ENCODE measurements around the gene PPM1F. TPM values are rescaled to one million over a fixed set of nuclear protein-coding genes. Genes with fewer than 3 reads are reported as not detected.

PPM1F gene
- total RNA-seq, 4 donors from 2014 or later = 22.9 to 78.0 (median 36.8) TPM

- Histone ChIP-seq H3K4me1 (peaks cover 0 to 13% (median 7%) of the 10 kb centered on the region in 3 donors), H3K9me3 (no peaks in the 10 kb centered on the region), H3K27ac (no peak overlapping the region), H3K27me3 (no peaks in the 10 kb centered on the region), H3K36me3 (peaks cover 0 to 56% of the 10 kb centered on the region in 2 donors), H3K4me3 (no peak overlapping the region)
- ATAC-seq = no peak
- TF ChIP-seq CTCF (IDR thresholded peaks at IDR 0.05) = no peak
- no peak for TF ChIP-seq EP300 (IDR thresholded peaks at IDR 0.05)
- no peak for TF ChIP-seq POLR2A (IDR thresholded peaks at IDR 0.05)
- TF ChIP-seq POLR2AphosphoS5 (IDR thresholded peaks at IDR 0.05) = no peak
- WGBS, 2 donors (ENCODE audit: low coverage in 1 of 2) = 69 to 88% methylated on average over 5 to 12 of the region's 20 CpGs
These were observed 32.9 kb downstream of the PPM1F start for GRCh38 chr22:21919526-21920307.

GRCh38 chr22:21918466-21919185, 34.0 kb downstream of the PPM1F start:
- peaks cover 0 to 45% of the 10 kb centered on the region in 2 donors for H3K36me3 ChIP-seq
- no peaks in the 10 kb centered on the region for H3K27me3 ChIP-seq
- no peak overlapping the region for H3K4me3 ChIP-seq
- no peak for ATAC-seq
- WGBS, 2 donors (ENCODE audit: low coverage in 1 of 2) = 80 to 90% methylated on average over 2 to 9 of the region's 12 CpGs
- peaks cover 0 to 13% (median 7%) of the 10 kb centered on the region in 3 donors for H3K4me1 ChIP-seq
- no peak overlapping the region for H3K27ac ChIP-seq
- TF ChIP-seq POLR2A (IDR thresholded peaks at IDR 0.05) (no peak), EP300 (IDR thresholded peaks at IDR 0.05) (no peak), POLR2AphosphoS5 (IDR thresholded peaks at IDR 0.05) (no peak), CTCF (IDR thresholded peaks at IDR 0.05) (no peak)
- H3K9me3 ChIP-seq = no peaks in the 10 kb centered on the region

GRCh38 chr22:21917959-21918261, 34.7 kb downstream of the PPM1F start:
- ATAC-seq = no peak

GRCh38 chr22:21917181-21917958, 35.3 kb downstream of the PPM1F start:
- Histone ChIP-seq H3K36me3 (peaks cover 0 to 33% of the 10 kb centered on the region in 2 donors), H3K27me3 (no peaks in the 10 kb centered on the region), H3K27ac (no peak overlapping the region), H3K4me3 (no peak overlapping the region), H3K4me1 (peaks cover 0 to 13% (median 7%) of the 10 kb centered on the region in 3 donors), H3K9me3 (no peaks in the 10 kb centered on the region)
- ATAC-seq = peak; percentile 45
- WGBS, 2 donors (ENCODE audit: low coverage in 1 of 2) = 0 to 25% methylated on average over 3 to 4 of the region's 17 CpGs
- no peak for TF ChIP-seq EP300 (IDR thresholded peaks at IDR 0.05)
- TF ChIP-seq CTCF (IDR thresholded peaks at IDR 0.05) = no peak
- no peak for TF ChIP-seq POLR2A (IDR thresholded peaks at IDR 0.05)
- no peak for TF ChIP-seq POLR2AphosphoS5 (IDR thresholded peaks at IDR 0.05)

More at GRCh38 chr22:21917959-21918261, 34.7 kb downstream of the PPM1F start:
- TF ChIP-seq POLR2A (IDR thresholded peaks at IDR 0.05) = no peak
- TF ChIP-seq CTCF (IDR thresholded peaks at IDR 0.05) = no peak
- TF ChIP-seq POLR2AphosphoS5 (IDR thresholded peaks at IDR 0.05) = no peak
- TF ChIP-seq EP300 (IDR thresholded peaks at IDR 0.05) = no peak
- Histone ChIP-seq H3K27ac (no peak overlapping the region), H3K9me3 (no peaks in the 10 kb centered on the region), H3K4me1 (peaks cover 0 to 13% (median 7%) of the 10 kb centered on the region in 3 donors), H3K36me3 (peaks cover 0 to 38% of the 10 kb centered on the region in 2 donors), H3K4me3 (no peak overlapping the region), H3K27me3 (no peaks in the 10 kb centered on the region)
- no CpG with 5 or more reads among the region's 6 CpGs for WGBS, 2 donors (ENCODE audit: low coverage in 1 of 2)
